Measurements from ENCODE around the gene ZNF205. TPM values are rescaled to one million over a fixed set of nuclear protein-coding genes. Genes with fewer than 3 reads are reported as not detected.

The ZNF205 gene
- total and polyA plus RNA-seq, 10 of the 15 experiments (the other 5 are each of a cell fraction or from before 2014, with no cell fraction given), result 0.26 to 1.5 (median 0.78) TPM; not detected in 2

DNA sequence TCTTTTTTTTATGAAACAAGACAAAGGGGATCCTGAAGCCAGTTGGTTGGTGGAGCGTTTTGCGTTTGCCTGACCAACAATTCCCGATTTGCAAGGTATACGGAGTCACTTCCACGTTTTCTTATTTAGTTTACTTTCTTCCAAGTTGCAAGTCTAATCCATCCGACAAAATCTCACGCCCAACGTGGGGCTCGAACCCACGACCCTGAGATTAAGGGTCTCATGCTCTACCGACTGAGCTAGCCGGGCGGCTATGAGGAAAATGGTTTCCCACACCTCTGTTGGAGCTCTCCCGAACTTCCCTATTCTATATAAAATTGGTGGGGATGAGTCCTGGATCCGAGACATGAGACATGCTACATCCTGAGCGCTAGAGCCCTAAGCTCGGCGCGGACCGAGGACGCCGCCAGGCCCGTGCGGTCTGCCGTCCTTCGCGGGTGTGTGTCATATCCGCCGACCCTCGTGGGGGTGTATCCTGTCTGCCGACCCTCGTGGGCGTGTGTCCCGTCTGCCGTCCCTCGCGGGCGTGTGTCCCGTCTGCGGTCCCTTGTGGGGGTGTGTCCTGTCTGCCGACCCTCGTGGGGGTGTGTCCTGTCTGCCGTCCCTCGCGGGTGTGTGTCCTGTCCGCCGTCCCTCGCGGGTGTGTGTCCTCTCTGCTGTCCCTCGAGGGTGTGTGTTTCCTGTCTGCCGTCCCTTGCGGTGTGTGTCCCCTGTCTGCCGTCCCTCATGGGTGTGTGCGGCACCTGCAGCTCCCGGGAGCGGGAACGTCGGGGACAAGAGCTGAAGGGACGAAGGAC, 45.0 kb downstream of the ZNF205 start (continued):
- TF ChIP-seq, protein P1, sequence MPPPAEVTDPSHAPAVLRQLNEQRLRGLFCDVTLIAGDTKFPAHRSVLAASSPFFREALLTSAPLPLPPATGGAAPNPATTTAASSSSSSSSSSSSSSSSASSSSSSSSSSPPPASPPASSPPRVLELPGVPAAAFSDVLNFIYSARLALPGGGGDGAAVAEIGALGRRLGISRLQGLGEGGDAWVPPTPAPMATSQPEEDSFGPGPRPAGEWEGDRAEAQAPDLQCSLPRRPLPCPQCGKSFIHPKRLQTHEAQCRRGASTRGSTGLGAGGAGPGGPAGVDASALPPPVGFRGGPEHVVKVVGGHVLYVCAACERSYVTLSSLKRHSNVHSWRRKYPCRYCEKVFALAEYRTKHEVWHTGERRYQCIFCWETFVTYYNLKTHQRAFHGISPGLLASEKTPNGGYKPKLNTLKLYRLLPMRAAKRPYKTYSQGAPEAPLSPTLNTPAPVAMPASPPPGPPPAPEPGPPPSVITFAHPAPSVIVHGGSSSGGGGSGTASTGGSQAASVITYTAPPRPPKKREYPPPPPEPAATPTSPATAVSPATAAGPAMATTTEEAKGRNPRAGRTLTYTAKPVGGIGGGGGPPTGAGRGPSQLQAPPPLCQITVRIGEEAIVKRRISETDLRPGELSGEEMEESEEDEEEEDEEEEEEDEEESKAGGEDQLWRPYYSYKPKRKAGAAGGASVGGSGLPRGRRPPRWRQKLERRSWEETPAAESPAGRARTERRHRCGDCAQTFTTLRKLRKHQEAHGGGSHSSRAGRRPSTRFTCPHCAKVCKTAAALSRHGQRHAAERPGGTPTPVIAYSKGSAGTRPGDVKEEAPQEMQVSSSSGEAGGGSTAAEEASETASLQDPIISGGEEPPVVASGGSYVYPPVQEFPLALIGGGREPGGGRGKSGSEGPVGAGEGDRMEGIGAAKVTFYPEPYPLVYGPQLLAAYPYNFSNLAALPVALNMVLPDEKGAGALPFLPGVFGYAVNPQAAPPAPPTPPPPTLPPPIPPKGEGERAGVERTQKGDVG (CRISPR knock-in tag; IDR thresholded peaks at IDR 0.05), result no peak
- TF ChIP-seq, protein P2, sequence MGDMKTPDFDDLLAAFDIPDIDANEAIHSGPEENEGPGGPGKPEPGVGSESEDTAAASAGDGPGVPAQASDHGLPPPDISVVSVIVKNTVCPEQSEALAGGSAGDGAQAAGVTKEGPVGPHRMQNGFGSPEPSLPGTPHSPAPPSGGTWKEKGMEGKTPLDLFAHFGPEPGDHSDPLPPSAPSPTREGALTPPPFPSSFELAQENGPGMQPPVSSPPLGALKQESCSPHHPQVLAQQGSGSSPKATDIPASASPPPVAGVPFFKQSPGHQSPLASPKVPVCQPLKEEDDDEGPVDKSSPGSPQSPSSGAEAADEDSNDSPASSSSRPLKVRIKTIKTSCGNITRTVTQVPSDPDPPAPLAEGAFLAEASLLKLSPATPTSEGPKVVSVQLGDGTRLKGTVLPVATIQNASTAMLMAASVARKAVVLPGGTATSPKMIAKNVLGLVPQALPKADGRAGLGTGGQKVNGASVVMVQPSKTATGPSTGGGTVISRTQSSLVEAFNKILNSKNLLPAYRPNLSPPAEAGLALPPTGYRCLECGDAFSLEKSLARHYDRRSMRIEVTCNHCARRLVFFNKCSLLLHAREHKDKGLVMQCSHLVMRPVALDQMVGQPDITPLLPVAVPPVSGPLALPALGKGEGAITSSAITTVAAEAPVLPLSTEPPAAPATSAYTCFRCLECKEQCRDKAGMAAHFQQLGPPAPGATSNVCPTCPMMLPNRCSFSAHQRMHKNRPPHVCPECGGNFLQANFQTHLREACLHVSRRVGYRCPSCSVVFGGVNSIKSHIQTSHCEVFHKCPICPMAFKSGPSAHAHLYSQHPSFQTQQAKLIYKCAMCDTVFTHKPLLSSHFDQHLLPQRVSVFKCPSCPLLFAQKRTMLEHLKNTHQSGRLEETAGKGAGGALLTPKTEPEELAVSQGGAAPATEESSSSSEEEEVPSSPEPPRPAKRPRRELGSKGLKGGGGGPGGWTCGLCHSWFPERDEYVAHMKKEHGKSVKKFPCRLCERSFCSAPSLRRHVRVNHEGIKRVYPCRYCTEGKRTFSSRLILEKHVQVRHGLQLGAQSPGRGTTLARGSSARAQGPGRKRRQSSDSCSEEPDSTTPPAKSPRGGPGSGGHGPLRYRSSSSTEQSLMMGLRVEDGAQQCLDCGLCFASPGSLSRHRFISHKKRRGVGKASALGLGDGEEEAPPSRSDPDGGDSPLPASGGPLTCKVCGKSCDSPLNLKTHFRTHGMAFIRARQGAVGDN (IDR thresholded peaks at IDR 0.05), result no peak
- TF ChIP-seq TCF7 (IDR thresholded peaks at IDR 0.05; ENCODE audit: borderline replicate concordance) (no peak), SP1 (IDR thresholded peaks at IDR 0.05; ENCODE audit: low read depth, low read length) (no peak), NR2F1 (conservative IDR thresholded peaks at IDR 0.05) (no peak), SREBF1 (IDR thresholded peaks at IDR 0.05; ENCODE audit: low read length) (no peak), NBN (IDR thresholded peaks at IDR 0.05) (no peak), IRF4 (IDR thresholded peaks at IDR 0.05; ENCODE audit: low read depth, low read length) (no peak), MTA2 (IDR thresholded peaks at IDR 0.05; ENCODE audit: low read depth) (no peak), SREBF2 (IDR thresholded peaks at IDR 0.05; ENCODE audit: low read length) (peak; percentile 80), SMAD1 (IDR thresholded peaks at IDR 0.05; ENCODE audit: low read depth, partially characterized antibody) (no peak), ZNF622 (IDR thresholded peaks at IDR 0.05) (no peak), ATF7 (IDR thresholded peaks at IDR 0.05; ENCODE audit: low read depth) (no peak), ZSCAN29 (IDR thresholded peaks at IDR 0.05) (peak; percentile 70; the same call in 1 of the 2 replicates), MYC (IDR thresholded peaks at IDR 0.05; ENCODE audit: insufficient read depth, insufficient read length, insufficient replicate concordance, low read length, severe bottlenecking) (peak; percentile 22), NR2C2 (IDR thresholded peaks at IDR 0.05; ENCODE audit: borderline replicate concordance, control insufficient read depth, insufficient read length, low read depth) (no peak)
- TF ChIP-seq, protein P3, sequence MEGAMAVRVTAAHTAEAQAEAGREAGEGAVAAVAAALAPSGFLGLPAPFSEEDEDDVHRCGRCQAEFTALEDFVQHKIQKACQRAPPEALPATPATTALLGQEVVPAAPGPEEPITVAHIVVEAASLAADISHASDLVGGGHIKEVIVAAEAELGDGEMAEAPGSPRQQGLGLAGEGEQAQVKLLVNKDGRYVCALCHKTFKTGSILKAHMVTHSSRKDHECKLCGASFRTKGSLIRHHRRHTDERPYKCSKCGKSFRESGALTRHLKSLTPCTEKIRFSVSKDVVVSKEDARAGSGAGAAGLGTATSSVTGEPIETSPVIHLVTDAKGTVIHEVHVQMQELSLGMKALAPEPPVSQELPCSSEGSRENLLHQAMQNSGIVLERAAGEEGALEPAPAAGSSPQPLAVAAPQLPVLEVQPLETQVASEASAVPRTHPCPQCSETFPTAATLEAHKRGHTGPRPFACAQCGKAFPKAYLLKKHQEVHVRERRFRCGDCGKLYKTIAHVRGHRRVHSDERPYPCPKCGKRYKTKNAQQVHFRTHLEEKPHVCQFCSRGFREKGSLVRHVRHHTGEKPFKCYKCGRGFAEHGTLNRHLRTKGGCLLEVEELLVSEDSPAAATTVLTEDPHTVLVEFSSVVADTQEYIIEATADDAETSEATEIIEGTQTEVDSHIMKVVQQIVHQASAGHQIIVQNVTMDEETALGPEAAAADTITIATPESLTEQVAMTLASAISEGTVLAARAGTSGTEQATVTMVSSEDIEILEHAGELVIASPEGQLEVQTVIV (IDR thresholded peaks at IDR 0.05; ENCODE audit: borderline replicate concordance, partially characterized antibody), result no peak
- TF ChIP-seq, protein P4, sequence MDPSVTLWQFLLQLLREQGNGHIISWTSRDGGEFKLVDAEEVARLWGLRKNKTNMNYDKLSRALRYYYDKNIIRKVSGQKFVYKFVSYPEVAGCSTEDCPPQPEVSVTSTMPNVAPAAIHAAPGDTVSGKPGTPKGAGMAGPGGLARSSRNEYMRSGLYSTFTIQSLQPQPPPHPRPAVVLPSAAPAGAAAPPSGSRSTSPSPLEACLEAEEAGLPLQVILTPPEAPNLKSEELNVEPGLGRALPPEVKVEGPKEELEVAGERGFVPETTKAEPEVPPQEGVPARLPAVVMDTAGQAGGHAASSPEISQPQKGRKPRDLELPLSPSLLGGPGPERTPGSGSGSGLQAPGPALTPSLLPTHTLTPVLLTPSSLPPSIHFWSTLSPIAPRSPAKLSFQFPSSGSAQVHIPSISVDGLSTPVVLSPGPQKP (IDR thresholded peaks at IDR 0.05; ENCODE audit: low read depth, low read length), result no peak

Measured in GM12878 (cell line).